Common myeloid progenitor, CD34-positive (primary cell): ENCODE data around the gene SLC12A1.

Experiments used
- CTCF ChIA-PET: fragments of 350-600 bp; sonication (Branson Sonifier 250); formaldehyde crosslinking; loops from one replicate; lab custom pipeline; 2021; ENCODE audit warnings: antibody characterized with exemption; lab: Charles Lee
- POLR2A ChIA-PET: fragments of 350-600 bp; sonication (Branson Sonifier 250); formaldehyde crosslinking; loops from one replicate; lab custom pipeline; 2021; ENCODE audit warnings: antibody characterized with exemption; lab: Charles Lee
- DNase-seq, 3 donors: peaks; one replicate each; pipeline versions ENCODE4 v3.0.0 to v3.0.0-alpha.2; 2013
- H3K27ac ChIP-seq, 2 experiments: 1 replicate in 1 of 2; 2 replicates in 1 of 2; pipeline ENCODE4 v1.7.0; 2013; ENCODE audit warnings: inconsistent platforms in 2 of 2, low read length in 2 of 2, mild to moderate bottlenecking in 2 of 2, low read depth in 1 of 2, moderate library complexity in 1 of 2; ENCODE audit not compliant: severe bottlenecking in 2 of 2, insufficient read depth in 1 of 2, poor library complexity in 1 of 2
- H3K27me3 ChIP-seq, 5 experiments: replicated peaks in 2 of 5; 1 replicate in 3 of 5; 2 replicates in 2 of 5; pipeline versions ENCODE4 v1.6.1 to v1.7.0; 2013; ENCODE audit warnings: low read length in 4 of 5, mild to moderate bottlenecking in 2 of 5, moderate library complexity in 2 of 5, inconsistent platforms in 1 of 5; ENCODE audit not compliant: insufficient read depth in 5 of 5, control insufficient read depth in 4 of 5
- H3K36me3 ChIP-seq, 4 experiments: 1 replicate in 2 of 4; 2 replicates in 2 of 4; pipeline versions ENCODE4 v1.6.1 to v1.7.0; 2013; ENCODE audit warnings: low read length in 3 of 4, control low read depth in 1 of 4, mild to moderate bottlenecking in 1 of 4; ENCODE audit not compliant: control insufficient read depth in 4 of 4, insufficient read depth in 4 of 4
- H3K4me1 ChIP-seq, 4 experiments: 1 replicate in 3 of 4; 2 replicates in 1 of 4; pipeline versions ENCODE4 v1.6.1 to v1.7.1; 2013; ENCODE audit warnings: low read length in 3 of 4, mild to moderate bottlenecking in 3 of 4, control low read depth in 1 of 4, inconsistent platforms in 1 of 4, moderate library complexity in 1 of 4; ENCODE audit not compliant: control insufficient read depth in 4 of 4, insufficient read depth in 4 of 4; ENCODE audit errors: control extremely low read depth in 1 of 4
- H3K4me3 ChIP-seq, 7 experiments: 1 replicate in 4 of 7; 2 replicates in 3 of 7; pipeline versions ENCODE4 v1.5.1 to v1.7.0; 2013; ENCODE audit warnings: mild to moderate bottlenecking in 7 of 7, low read length in 6 of 7, moderate library complexity in 6 of 7, inconsistent platforms in 2 of 7, low read depth in 2 of 7, control low read depth in 1 of 7; ENCODE audit not compliant: insufficient read depth in 4 of 7, control insufficient read depth in 1 of 7; ENCODE audit errors: extremely low read depth in 1 of 7
- H3K9me3 ChIP-seq, 5 experiments: 1 replicate in 4 of 5; 2 replicates in 1 of 5; pipeline versions ENCODE4 v1.6.1 to v1.7.1; 2013; ENCODE audit warnings: low read length in 4 of 5, mild to moderate bottlenecking in 2 of 5, inconsistent platforms in 1 of 5, low read depth in 1 of 5, moderate library complexity in 1 of 5; ENCODE audit not compliant: control insufficient read depth in 4 of 5, insufficient read depth in 2 of 5; ENCODE audit errors: control extremely low read depth in 1 of 5
- WGBS: methylation state at CpG from one replicate; pipeline ENCODE4 v1.1.5; 2013; ENCODE audit not compliant: insufficient coverage; 5-methylcytosine and 5-hydroxymethylcytosine counted together

The SLC12A1 gene

GRCh38 chr15:48253172-48253571 is 47.1 kb downstream of the SLC12A1 start:
- DNase-seq: no peak
- whole genome bisulfite sequencing: 94% methylated on average over 2 of the region's 4 CpGs
- H3K36me3 ChIP-seq: no peaks in the 10 kb centered on the region
- CTCF ChIA-PET: interaction anchor here (1.3 kb wide), 1 partner anchor 31 kb away, joined by 3 read pairs; no protein-coding TSS in a partner anchor
- peaks cover 0 to 2% (median 0%) of the 10 kb centered on the region in 5 experiments for H3K27me3 ChIP-seq
- no peak overlapping the region for H3K4me3 ChIP-seq
- H3K27ac ChIP-seq: no peak overlapping the region
- no peaks in the 10 kb centered on the region for H3K9me3 ChIP-seq
- no peaks in the 10 kb centered on the region for H3K4me1 ChIP-seq
- POLR2A ChIA-PET: no interaction called here

- Histone ChIP-seq H3K27me3 (peaks cover 0 to 3% (median 0%) of the 10 kb centered on the region in 5 experiments), H3K4me3 (no peak overlapping the region), H3K36me3 (no peaks in the 10 kb centered on the region), H3K27ac (no peak overlapping the region), H3K4me1 (no peaks in the 10 kb centered on the region), H3K9me3 (no peaks in the 10 kb centered on the region)
- CTCF ChIA-PET: no interaction called here
- DNase-seq: no peak
- POLR2A ChIA-PET: no interaction called here
- WGBS: no CpG with 5 or more reads among the region's 1 CpG
These were observed 59.0 kb downstream of the SLC12A1 start for GRCh38 chr15:48265135-48265534.

GRCh38 chr15:48266024-48266689 is 60.1 kb downstream of the SLC12A1 start:
- peaks cover 0 to 3% (median 0%) of the 10 kb centered on the region in 5 experiments for H3K27me3 ChIP-seq
- H3K27ac ChIP-seq: no peak overlapping the region
- H3K9me3 ChIP-seq: no peaks in the 10 kb centered on the region
- CTCF ChIA-PET: no interaction called here
- DNase-seq: no peak
- POLR2A ChIA-PET: no interaction called here
- no peak overlapping the region for H3K4me3 ChIP-seq
- H3K36me3 ChIP-seq: no peaks in the 10 kb centered on the region
- WGBS: 77% methylated on average over 2 of the region's 4 CpGs
- H3K4me1 ChIP-seq: no peaks in the 10 kb centered on the region

DNA sequence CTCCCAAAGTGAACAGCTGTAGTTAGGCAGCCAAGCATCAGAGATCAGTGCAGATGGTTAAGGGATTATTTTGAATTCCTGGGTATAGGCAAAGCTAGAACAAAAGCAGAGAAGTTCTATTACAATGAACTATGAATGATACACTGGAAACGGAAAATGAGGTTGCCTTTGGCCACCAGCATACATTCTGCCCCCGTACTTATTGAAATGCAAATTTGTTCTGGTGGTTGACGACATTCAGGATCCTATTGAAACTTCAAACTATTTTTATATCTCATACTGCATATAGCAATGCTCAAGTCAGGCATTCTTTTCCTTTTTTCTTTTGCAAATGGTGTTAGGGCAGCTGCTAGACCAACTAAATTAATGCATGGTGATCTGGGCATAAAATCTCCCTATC is 61.7 kb downstream of the SLC12A1 start:
- ChIA-PET CTCF (no interaction called here), POLR2A (no interaction called here)
- WGBS: 95% methylated on average over 2 of the region's 3 CpGs

GRCh38 chr15:48273049-48273448 is 66.9 kb downstream of the SLC12A1 start:
- CTCF ChIA-PET: no interaction called here

More for the DNA sequence above, 61.7 kb downstream of the SLC12A1 start:
- H3K9me3 ChIP-seq: no peaks in the 10 kb centered on the region
- no peak for DNase-seq
- H3K36me3 ChIP-seq: no peaks in the 10 kb centered on the region
- H3K4me1 ChIP-seq: no peaks in the 10 kb centered on the region
- H3K27ac ChIP-seq: no peak overlapping the region
- H3K27me3 ChIP-seq: peaks cover 0 to 3% (median 0%) of the 10 kb centered on the region in 5 experiments
- no peak overlapping the region for H3K4me3 ChIP-seq

GRCh38 chr15:48278666-48279065 is 72.6 kb downstream of the SLC12A1 start:
- CTCF ChIA-PET: interaction anchor here (1.0 to 1.2 kb wide), 2 partner anchors 8 to 16 kb away, joined by 3 to 4 read pairs; no protein-coding TSS in a partner anchor
- POLR2A ChIA-PET: no interaction called here

More at GRCh38 chr15:48273049-48273448, 66.9 kb downstream of the SLC12A1 start:
- peaks cover 0 to 4% (median 0%) of the 10 kb centered on the region in 5 experiments for H3K27me3 ChIP-seq
- no peaks in the 10 kb centered on the region for H3K4me1 ChIP-seq
- POLR2A ChIA-PET: no interaction called here
- no peak overlapping the region for H3K27ac ChIP-seq
- 96% methylated on average over 4 of the region's 4 CpGs for WGBS
- no peak overlapping the region for H3K4me3 ChIP-seq
- no peak for DNase-seq
- H3K36me3 ChIP-seq: no peaks in the 10 kb centered on the region
- no peaks in the 10 kb centered on the region for H3K9me3 ChIP-seq

DNA sequence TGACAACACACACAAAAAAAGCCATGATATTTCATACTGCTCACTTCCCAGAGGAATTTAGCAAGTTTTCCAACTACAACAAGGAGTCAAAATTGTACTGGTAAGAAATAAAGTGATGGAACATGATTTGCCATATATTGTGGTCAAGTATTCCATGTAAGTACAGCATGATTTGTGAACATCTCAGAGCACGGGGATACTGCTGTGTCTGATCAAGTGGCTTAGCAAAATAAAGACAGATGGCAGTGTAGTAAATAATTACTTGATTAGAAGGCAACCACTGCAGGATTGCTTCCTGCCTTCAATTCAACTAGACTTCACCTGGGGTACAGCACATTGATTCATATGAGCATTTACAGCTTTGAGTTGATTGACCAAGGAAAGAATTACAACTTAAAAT is 73.5 kb downstream of the SLC12A1 start:
- POLR2A ChIA-PET: no interaction called here
- no CpG with 5 or more reads among the region's 1 CpG for WGBS
- no peak overlapping the region for H3K27ac ChIP-seq
- H3K4me3 ChIP-seq: no peak overlapping the region
- no peaks in the 10 kb centered on the region for H3K4me1 ChIP-seq
- DNase-seq: no peak
- H3K36me3 ChIP-seq: no peaks in the 10 kb centered on the region
- H3K27me3 ChIP-seq: peaks cover 0 to 8% (median 0%) of the 10 kb centered on the region in 5 experiments
- CTCF ChIA-PET: interaction anchor here (1.2 kb wide), 1 partner anchor 15 kb away, joined by 3 read pairs; no protein-coding TSS in a partner anchor
- H3K9me3 ChIP-seq: no peaks in the 10 kb centered on the region

More at GRCh38 chr15:48278666-48279065, 72.6 kb downstream of the SLC12A1 start:
- DNase-seq: no peak
- Histone ChIP-seq H3K4me1 (no peaks in the 10 kb centered on the region), H3K36me3 (no peaks in the 10 kb centered on the region), H3K4me3 (no peak overlapping the region), H3K27me3 (peaks cover 0 to 8% (median 0%) of the 10 kb centered on the region in 5 experiments), H3K27ac (no peak overlapping the region), H3K9me3 (no peaks in the 10 kb centered on the region)
